Activated CD4-positive, CD25-positive, alpha-beta regulatory T cell treated with anti-CD3 and anti-CD28 coated beads, Interleukin-2, amount 50 U/mL, for 16 hours (primary cell): ENCODE results near the gene NR5A2.
A peak's percentile ranks its signal among the peaks of the same experiment; 100 is the strongest.

ENCODE experiments used
- DNase-seq: peaks from one replicate; pipeline ENCODE4 v3.0.0-alpha.2; 2020; ENCODE audit warnings: low read depth, low spot score

NR5A2 gene

DNA sequence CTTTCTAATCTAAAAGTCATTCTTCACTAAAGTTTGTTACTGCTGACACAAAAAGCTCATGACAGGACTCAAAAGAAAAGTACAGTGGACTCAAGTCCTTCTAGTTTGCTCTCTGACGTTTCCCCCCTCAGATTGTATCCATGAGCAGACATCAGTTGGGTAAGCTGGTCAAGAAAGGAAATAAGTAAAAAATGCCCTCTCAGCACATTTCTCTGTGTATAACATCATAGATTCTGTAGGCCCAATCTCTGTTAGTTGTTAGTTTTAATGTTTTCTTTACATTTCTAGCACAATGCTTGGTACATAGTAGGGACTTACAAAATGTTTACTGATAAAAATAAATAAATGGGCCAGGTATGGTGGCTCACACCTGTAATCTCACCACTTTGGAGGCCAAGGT lies 96.8 kb downstream of the NR5A2 start:
- no peak for DNase-seq

DNA sequence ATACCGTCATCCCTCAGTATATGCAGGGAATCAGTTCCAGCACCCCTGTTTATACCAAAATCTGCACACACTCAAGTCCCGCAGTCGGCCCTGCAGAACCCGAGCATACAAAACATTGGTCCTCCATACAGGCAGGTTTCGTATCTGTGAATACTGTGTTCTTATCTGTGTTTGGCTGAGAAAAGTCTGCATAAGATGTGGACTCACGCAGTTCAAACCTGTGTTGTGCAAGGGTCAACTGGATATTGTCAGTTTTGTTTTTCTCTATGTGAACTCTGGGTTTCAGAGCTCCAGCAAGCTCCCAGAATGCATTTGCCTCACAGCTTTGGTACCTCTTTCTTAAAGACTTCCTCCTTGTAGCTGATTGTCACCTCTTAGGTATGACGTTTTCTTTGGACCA lies 100.6 kb downstream of the NR5A2 start:
- no peak for DNase-seq

DNA sequence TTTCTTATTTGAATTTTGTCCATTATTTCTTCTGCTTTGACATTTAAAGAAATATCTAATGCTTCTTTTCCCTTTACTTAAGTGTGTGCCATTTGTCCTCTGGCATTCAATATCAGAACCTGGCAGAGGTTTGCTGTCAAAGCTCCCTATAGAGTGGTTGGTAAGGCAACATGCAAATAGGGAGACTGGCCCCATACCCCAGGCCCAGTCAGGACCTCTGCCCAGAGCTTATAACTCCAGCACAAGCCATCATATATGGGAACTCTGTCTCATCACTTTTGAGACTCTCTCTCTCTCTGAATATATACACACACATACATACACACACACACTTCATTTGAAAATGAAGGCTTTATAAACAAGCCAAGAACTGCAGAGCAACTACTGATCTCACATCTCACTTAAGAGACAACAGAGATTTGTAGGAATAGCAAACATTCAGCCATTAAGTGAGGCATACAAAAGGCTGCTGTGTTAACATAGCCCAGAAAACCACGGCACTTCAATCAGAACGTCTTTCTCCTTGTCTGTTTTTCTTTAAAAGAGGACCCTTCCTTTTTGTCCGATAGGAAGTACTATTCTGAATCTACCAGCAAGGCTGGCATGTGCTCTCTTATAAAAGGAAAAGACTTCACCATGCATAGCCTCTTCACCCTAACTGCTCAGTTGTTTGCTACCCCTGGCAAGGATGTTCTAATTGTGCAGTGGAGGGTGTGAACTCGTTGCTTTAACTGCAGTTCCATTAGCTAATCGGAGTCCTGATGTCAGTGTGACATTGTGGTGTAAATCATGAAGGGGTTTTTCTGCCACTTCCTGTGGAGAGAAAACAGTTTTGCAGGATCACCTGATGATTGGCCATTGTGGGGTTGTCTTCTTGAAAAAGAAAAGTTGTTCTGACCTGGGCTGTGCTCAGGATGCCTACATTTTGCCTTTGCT lies 101.7 kb downstream of the NR5A2 start:
- DNase-seq: no peak

DNA sequence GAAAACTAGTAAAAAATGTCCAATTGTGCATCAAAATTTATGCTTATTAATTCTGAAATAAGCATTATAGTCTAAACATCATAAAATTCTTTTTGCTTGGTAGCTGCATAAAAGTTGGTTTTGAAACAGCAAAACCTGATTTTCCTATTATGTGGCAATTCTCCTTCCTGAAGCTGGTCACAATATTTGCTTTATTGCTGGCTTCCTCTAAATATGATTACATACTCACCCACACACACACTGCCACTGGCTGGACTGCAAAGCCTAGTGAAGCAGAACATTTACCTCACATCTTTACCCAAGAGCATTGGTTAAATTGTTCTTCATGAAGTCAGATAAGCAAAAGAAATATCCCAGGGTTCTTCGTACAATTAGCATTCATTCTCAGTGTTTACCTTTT lies 103.0 kb downstream of the NR5A2 start:
- DNase-seq: no peak

DNA sequence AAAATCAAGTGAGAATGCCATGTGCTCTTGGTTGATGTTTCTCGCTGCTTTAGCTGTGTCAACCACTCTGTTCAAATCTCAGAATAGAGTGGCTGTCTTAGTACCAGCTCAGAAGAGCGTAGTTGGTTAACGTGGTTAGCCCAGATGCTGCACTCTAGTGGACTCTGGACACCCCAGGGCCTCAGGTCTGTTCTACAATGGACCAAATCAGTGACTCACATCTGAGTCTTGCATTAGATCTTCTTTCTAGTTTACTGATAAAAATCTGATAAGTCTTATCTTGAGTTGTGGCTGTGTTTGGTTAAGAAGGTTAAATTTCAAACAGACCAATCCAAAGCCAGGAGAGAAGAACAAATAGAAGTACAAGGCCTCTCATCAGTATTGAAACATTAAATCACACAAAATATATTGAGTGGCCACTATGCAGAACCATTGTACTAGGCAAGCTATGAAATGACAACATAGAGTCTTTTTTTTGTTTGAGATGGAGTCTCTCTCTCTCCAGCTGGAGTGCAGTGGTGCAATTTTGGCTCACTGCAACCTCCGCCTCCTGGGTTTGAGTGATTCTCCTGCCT lies 104.1 kb downstream of the NR5A2 start:
- no peak for DNase-seq

DNA sequence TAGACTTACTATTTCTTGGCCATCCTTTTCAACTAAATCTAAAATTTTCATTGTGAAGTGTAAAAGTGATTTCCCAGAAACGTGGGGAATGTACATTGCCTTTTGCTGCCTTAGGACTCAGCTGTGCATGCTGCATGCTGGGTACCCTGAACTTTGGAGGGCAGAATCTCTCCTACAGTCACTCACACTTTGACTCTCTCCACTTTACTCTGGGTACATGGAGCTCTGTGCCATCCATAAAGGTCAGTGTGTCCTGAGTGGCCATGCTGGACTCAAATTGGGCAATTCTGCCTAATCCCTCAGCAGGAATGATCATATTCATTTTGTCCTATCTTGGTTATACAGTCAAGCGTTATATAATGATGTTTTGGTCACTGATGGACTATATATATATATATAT lies 105.6 kb downstream of the NR5A2 start:
- no peak for DNase-seq

DNA sequence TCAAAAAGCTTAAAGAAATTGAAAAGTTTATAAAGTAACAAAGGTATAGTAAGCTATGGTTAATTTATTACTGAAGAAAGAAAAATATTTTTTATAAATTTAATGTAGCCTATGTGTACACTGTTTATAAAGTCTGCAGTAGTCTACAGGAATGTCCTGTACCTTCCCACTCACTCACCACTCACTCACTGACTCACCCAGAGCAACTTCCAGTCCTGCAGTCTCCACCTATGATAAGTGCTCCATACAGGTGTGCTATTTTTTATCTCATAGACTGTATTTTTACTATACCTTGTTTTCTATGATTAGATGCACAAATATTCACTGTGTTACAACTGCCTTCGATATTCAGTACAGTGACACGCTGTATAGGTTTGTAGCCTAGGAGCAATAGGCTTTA lies 106.6 kb downstream of the NR5A2 start:
- no peak for DNase-seq

DNA sequence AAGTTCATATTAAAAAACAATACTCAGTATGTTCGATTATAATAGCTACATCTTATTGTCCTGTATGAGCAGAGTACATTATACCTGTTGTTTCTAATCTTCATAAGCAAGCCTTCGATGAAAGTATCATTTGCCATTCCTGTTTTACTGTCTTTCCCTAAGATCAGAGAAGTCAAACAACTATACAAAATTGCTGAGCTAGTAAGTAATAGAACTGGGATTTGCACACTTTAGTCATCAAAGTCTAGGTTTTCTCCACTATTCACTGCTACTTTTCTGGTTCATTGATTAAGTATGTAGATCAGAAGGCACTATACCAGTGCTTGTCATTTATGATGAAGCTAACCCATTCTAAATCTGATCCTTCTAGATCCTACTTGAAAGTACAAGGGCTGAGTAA lies 108.9 kb downstream of the NR5A2 start:
- DNase-seq: no peak

DNA sequence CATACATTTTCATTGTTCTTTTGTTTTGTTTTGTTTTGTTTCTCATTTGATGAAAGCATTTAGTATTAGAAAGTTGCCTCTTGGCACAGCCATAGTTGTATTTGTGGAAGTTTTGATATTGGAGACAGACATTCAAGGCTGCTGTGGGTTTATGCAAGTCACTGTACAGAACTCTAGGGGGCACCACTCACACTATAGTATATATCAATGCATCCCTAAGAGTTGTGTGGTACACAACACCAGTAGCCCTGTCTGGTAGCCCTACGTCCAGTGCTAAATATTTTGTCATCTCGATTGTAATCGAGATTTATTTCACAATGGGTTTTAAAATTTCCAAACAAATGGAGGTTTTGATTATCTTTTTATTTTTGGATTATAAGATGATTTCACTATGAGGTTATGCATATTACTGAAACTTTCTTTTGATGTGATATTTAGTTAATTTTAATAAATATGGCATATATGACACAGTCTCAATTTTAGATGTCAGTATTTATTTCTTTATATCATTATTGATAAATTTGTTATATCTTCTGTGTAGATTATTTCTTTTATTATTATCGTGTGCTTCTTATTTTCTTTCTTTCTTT lies 112.2 kb downstream of the NR5A2 start:
- DNase-seq: no peak

DNA sequence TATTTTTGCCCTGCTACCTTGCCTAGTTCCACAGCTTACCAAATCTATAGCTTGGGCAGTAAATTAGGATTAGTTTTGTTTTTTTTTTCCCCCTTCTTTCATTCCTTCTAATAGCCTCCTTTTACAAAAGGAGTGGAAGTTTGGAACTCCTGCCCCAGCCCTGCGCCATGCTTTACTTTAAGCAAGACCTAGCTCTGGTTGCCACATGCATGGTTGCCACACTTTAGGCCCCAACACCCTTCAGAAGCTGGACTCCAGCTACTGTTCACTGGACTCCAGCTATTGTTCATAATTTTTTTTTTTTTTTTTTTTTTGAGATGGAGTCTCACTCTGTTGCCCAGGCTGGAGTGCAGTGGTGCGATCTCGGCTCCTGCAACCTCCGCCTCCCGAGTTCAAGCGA lies 115.8 kb downstream of the NR5A2 start:
- no peak for DNase-seq

DNA sequence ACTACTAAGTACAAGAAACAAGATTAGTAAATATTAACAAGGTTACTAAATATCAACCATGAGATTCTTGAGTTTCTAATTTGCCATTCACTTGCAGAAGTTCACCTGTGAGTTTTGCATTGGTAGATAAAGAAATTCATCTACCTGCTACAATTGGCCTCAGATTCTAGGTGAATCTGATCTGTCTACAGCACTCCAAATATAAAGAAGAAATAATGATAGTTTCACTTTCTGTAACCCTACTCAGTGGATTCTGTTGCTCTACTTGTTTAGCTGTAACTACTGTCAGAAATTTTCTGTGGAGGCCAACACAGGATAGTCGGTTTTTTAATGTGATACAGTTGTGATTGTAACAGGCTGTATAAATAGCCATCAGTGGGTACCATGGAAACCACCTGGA lies 118.6 kb downstream of the NR5A2 start:
- no peak for DNase-seq

DNA sequence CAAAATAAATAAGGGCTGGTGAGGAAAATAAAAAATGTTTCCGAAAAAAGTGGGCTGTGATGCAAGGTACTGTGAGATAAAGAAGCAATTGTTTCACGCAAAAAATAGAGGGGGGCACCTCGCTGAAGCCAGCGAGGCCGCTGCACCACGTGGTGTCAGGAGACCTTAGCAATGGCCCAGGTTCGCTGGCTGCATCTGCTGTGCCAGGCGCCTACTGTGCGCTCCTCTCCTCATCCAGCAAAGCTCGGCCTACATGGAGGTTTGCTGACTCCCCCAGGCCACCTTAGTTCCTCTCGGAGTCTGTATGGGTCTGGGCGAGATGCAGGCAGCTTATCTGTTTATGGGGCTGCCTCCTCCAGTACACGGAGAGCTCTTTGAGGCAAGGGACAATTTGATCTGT lies 119.6 kb downstream of the NR5A2 start:
- DNase-seq: no peak

DNA sequence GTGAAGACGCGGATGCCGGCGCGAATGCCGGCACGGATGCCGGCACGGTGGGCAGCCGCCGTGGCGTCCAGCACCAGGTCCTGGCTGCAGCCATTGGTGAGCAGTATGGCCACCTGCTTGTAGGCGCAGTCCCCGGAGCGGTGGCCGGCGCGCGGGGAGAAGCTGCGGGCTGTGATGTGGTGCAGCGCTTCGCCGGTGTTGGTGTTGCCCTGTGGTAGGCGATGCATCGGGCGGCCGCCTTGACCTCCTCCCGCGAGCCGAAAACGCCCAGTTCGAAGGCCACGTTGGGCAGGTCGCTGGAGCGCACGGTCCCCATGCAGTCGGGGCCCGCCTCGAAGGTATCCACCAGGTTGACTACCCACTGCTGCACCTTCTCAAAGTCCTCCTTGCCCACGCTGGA lies 120.2 kb downstream of the NR5A2 start:
- no peak for DNase-seq

DNA sequence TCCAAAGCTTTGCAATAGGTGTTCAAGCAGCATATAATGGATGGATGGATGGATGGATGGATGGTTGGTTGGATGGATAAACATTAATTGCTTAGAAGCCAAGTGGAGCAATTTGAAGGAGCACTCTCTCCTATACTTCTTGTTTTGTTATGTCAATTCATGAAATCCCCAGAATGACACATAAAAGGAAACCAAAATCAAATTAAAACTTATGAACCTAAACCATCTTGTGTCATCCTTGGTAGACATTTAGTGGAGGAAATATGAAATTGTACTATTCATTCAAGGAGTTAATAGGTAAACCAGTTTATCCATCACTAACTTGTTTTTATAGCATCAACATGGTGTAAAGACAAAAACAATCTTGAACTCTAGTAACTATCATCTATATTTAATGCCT lies 122.5 kb downstream of the NR5A2 start:
- DNase-seq: no peak

DNA sequence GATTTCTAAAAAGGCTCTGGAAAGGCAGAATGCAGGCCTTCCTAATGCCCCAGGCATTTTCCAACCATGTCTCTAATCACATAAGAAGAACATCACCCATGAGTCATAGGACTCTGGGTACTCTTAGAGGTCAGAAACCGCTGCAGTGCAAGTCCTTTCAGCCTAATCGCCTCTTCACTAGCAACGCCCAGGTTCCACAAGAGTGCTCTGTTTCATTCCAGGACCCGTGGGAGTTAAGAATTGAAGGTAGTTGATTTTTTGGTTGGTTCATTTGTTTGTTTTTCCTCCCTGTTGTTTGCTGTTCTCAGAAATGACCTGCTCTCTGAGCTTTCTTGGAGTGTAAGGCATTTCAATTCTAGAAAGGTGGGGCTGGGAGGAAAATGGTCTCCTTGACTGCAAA lies 123.2 kb downstream of the NR5A2 start:
- no peak for DNase-seq

DNA sequence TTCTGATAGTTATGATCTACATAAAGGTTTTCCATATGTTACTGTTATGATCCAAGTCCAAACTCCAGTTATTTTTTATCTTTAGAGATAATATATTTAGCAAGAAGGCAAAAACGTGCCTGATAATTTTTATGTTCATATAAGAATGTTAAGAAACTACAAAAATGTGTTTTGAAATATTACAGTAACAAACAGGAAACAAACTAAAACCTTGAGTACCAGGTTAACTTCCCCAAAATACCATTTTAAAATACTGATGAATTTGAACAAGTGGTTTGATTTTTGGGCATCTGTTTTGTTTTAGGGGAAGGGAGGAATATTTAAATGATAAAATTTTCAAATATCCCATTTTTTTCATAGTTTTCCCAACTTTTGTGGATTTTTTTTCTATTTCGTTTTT lies 124.8 kb downstream of the NR5A2 start:
- DNase-seq: no peak

DNA sequence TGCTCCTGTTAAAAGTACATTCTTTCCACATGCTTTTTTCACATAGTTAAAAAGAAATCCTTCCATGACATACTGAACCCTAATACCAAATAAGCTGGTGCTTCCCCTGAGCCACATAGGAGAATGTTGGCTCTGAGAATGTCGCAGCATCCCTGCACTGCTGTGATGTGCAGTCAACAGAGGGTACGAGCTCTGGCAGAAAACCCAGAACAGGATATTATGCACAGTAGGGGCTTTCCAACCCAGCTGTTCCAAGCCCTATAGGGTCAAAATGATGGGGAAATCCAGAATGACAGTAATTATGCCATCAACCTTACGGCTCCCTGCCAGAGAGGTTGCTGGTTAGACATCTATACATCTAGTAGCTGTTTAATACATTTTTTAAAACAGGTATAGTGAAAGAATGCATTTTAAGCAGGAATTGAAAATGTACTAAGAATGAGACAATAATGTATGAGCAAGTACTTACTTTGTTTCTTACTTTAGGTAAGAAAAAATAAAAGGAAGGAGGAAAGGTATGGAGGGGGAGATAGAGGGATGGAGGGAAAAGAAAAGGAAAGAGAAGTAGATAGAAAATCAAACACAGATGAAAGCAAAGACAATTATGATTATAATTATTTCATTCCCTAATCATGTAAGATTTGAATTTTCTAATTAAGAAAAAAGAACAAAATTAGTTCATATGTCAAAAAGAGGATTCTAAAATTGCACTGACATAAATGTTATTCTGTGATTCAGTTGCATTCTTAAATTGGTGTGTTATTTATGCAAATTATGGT lies 126.0 kb downstream of the NR5A2 start:
- peak; percentile 15 for DNase-seq

DNA sequence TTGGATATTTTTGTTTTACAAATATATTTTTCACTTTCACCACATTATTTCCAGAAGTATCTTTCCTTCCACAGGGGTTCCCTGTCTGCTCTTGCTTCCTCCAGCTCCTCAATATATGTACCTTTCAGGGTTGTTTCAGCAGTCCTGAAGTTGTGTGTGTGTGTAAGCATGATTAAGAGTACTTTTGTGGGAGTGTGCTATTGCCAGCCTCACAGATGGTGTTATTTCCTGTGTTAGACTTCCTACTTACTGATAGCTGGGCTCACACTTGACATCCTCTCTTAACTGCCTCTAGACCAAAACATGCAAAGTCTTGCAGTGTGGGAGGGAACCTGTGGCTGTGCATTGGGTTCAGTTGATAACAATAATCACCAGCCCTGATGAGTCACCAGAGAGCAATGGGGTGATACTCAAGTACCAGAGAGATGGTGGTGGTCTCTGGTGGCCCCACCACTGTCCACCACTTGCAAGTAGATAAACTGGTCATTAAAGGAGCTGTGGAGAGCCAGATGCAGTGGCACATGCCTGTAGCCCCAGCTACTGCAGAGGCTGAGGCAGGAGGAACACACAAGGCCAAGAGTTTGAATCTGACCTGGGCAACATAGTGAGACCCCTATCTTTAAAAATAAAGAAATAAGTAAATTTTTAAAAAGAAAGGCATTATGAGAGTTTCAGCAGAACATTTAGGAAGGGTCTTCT lies 126.7 kb downstream of the NR5A2 start:
- peak; percentile 32 for DNase-seq

DNA sequence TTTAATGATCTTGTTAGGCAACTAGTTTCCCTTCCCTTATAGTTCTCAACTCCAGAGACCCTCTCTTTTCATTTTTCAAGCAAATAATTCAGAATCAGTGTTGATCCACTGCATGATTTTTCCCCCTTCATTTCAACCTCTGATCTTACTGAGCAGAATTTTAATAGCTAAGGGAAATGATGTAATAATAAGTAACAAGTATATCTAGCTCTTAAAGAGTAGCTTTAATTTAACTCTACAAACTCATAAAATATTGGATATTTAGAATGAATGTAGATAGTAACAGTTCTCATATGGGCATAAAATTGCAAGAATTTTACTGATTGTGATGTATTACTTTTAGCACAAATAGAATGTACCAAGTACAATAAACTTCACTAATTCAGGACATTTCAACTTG lies 130.2 kb downstream of the NR5A2 start:
- DNase-seq: no peak

DNA sequence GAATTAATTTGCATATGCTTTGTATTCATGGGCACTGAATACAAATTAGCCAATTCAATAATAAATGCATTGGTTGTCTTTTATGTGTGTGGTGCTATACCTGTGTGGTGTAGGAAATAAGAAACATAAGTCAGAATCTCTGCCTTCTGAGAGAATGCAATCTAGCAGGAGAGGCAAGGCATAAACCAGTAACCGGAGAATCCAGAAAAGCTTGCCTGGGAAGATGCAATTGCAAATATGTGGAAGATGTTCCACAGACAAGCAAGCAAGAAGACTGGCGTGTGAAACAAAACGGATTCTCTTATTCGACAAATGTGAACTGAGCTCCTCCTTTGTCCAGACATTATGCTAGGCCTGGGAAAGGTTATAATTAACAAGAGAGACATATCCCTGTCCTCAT lies 134.3 kb downstream of the NR5A2 start:
- DNase-seq: no peak

DNA sequence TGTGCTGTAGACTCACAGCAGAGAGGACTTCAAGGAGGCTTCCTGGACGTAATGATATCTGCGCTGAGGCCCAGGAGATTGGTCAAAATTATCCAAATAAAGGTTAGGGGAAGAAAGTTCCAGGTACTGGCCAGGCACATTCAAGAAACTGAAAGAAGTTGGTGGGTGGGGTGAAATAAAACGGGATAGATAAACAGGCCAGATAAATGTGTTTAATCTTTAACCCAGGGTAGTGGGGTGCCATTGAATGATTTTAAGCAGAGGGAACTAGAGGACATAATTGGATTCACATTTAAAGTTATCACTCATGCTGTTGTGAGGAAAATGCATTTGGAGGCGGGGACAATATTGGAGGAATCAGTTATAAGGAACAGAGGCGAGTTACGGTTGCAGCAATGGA lies 134.7 kb downstream of the NR5A2 start:
- no peak for DNase-seq

DNA sequence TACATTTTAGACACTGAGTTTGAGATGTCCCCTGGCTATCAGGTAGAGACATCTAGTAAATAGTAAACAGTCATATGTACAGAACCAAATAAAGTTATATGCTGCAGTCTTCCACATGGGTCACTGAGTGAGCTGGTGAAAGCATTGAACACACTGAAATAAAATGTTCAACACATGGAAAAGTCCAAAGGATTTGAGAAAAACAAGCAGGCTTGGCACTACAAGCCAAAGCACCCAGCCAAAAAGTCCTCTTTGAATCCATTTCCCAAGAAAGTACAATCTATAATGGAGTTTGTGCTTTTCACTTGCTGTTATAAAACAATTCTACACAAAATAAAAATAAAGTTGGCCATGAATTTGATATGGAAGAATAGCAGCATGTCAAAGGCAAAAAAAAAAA lies 135.4 kb downstream of the NR5A2 start:
- no peak for DNase-seq
